Endometrial microvascular endothelial cells (primary cell): ENCODE measurements around the gene HECW1. TPM values are rescaled to one million over a fixed set of nuclear protein-coding genes. Genes with fewer than 3 reads are reported as not detected.

ENCODE experiments used
- in situ Hi-C: cut with HindIII; loops from 2 replicates; pipeline ENCODE4 v1.10.0; 2017; ENCODE audit warnings: low sequenced_read_pairs, low pct_unique_long_range_greater_than_20kb; ENCODE audit errors: inconsistent ontology term
- total RNA-seq: library from RNA; depleted of rRNA; stranded (reverse); fragments of >200 nt; gene quantifications from one replicate; pipeline ENCODE4 v1.2.3, GENCODE V29; 2015; ENCODE audit errors: inconsistent ontology term

The HECW1 gene
- total RNA-seq, 1 donor from 2014 or later = not detected

GRCh38 chr7:43531700-43532099 is 419.3 kb downstream of the HECW1 start:
- in situ Hi-C loops = no loop called here

DNA sequence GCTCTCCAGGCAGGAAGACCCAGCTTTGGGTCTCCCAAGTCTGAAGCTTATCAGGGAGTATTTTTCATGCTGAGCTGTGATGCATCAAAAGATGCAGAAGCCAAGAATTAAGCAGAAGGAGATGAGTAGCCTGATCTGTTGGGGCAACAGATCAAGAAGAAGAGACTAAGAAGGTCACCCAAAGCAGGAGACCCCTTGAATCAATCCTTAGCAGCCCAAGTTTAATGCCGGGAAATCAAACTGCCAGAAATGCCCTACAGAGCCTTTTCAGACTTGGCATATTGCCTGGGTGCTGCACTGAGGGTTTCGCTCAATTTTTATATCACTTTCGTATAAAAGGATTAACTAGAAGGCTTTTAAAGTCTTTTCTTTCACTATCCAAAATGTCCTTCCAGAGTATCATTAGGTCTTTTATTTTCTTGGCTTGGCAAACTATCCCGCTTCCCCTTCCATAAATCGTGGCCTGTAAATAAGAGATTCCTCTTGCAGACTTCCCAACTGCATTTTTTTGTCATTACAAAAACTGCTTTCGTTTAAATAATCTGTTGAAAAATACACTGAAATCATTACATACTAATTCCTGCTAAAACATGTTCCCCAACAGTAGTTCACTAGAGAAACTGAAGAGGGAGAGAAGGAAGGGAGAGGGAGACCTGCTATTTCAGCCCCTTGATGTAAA is 421.5 kb downstream of the HECW1 start:
- in situ Hi-C loops = no loop called here

- in situ Hi-C loops = no loop called here
Observed at GRCh38 chr7:43535031-43535451, 422.6 kb downstream of the HECW1 start.

DNA sequence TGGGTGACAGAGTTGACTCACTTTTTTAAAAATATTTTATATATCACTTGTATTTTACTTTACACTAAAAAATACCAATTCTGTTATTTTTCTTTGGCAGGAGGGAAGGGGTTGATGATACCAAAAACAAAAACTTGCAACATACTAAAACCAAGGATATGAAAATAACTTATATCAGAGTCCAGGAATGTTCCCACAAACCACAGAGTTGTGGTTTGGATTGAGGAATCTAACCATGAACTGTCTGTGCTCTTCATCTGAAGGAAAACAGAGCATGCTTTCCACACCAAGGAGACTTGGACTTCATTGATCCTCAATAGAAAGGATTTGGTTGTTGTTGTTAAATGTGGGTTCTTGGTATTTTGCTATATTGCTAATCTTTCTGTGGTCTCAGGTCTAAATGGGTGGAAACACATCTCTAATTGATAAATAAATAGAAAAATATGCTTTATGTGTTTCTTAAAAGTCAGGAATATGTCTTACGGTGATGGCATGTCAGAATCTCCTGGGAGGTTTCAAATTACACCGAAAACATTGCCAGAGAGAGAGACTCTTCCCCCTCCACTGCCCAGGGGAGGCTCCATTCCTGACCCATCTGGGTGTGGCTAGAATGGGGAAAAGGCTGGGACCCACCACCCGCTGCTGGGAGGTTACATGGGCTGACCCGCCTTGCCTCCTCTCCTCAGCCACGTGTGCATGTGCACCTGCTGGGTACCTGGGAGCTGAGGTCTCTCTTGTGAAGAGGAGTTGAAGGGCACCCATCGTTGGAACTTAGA is 423.6 kb downstream of the HECW1 start:
- in situ Hi-C loops = no loop called here

DNA sequence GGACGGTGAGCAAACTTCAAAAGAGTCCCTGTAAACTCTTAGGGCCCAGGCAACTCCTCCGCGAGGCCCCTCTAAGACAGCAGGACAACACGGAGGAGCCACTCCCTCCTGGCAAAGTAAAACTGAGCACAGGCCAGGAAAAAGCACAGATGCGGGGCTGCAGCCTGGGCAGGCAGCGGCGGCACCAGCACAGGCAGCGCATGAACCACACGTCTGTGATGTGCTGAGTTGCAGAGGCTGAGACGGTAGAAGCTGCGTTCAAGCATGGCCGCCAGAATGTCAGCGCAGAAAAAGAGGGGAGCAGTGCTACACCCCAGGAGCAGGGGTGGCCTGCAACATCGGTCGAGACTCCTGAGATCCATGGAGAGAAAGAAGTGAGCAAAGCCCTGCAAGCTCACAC is 424.3 kb downstream of the HECW1 start:
- in situ Hi-C loops = no loop called here

DNA sequence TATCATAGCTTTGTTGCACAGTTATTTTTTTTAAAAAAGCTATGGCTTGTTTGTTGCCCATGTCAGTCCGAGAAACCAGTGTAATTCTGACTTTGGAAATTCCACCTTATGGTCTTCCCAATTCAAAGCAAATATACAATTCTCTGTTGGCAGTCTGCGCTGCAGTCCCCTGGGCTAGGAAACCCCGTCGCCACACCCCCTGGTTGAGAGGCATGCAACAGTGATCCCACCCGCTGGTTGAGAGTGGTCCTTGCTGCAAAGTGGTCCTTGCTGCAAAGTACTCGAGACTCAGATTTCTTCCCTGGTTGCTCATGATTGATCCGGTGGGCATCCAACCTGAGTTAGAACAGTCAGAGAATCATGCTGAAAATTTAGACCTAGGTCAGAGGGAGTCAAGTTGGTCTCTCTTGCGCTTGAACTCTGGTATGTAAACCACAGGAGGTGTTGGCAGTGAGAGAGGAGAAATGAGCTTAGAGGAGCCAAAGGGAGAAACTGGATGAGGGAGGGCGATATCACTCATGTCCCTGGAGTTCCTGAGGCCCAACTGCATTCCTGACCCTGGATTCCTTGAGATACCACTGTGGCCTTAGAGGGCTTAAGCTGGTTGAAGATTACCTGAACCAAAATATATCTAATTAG is 425.4 kb downstream of the HECW1 start:
- in situ Hi-C loops = no loop called here

- in situ Hi-C loops = no loop called here
Observed at GRCh38 chr7:43538404-43538771, 425.9 kb downstream of the HECW1 start.

DNA sequence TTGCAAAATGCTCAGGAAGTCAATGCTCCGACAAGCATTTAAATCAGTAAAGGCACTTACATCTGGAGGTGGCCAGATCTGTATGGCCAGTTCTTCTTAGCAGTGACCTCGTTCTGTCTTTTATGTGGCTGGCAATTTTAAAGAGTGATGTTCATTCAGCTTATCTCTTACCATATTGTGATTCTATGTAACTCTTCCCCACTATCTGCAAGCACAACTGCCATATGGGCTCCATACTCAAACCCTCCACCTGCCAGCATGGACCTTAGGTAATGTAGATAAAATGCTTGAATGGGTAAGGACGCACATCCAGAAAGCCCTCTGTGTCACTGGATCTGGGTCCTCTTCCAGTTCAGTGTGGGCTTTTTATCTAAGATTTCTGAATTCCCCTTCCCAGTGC is 428.0 kb downstream of the HECW1 start:
- in situ Hi-C loops = no loop called here

GRCh38 chr7:43542716-43543115 is 430.3 kb downstream of the HECW1 start:
- in situ Hi-C loops = no loop called here

DNA sequence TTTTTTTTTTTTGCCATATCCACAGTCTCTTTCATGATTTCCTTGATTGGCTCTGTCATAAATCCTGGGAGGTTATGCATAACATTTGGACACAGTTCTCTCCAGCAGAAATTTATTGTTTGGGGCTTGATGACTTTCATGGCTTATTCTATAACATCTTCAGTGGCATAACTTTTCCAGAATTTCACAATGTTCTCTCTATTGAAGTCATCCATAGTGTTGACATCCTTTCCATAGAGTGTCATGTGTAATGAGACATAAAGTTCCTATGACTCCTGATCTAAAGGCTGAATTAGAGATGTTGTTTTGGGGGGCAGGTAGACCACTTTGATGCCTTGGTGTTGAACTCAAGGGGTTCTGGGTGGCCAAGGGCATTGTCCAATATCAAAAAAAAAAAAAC is 433.8 kb downstream of the HECW1 start:
- in situ Hi-C loops = no loop called here

DNA sequence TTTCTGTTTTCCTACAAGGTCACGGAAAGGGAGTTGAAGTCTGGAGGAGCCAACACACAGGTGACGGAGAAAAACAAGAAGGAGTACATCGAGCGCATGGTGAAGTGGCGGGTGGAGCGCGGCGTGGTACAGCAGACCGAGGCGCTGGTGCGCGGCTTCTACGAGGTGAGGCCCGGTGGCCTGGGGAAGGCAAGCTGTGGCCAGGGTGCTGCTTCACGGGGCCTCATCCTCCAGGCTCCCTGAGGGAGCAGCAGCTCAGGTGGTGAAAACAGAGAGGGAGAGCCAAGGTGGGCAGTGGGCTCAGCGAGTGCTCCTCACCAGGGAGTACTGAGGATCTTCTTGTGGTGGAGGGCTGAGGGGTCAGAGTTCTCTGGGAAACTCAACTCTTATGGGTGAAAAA is 438.0 kb downstream of the HECW1 start:
- in situ Hi-C loops = no loop called here

DNA sequence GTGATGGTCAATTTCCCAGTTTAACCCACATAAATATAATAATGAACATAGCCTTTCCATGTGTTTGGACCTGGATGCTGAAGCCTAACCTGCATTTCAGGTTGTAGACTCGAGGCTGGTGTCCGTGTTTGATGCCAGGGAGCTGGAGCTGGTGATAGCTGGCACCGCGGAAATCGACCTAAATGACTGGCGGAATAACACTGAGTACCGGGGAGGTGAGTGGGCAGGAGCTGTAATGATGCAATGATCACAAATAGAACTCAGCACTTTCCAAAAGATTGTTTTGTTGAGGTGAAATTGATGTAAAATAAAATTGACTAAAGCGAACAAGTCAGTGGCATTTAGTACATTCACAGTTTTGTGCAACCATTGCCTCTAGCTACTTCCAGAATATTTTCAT is 439.7 kb downstream of the HECW1 start:
- in situ Hi-C loops = no loop called here

DNA sequence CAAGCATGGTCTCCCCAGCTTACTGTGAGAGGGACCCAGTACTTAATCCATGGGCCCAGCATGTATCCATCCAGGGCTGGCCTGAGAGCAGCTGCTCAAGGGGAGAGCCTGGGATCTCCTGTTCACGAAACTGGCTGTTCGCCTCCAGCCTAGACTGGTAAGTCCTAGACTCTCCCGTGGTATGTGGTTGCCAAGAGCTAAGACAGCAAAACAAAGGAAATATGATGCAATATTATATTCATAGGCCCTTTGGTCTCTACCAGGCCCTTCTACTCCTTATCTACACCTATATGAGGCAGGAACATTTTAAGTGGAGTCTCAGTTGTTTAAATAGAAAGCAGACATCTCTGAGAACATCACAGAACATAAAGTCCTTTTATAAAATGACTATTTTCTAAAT is 441.6 kb downstream of the HECW1 start:
- in situ Hi-C loops = no loop called here

GRCh38 chr7:43554423-43554822 is 442.0 kb downstream of the HECW1 start:
- in situ Hi-C loops = no loop called here

DNA sequence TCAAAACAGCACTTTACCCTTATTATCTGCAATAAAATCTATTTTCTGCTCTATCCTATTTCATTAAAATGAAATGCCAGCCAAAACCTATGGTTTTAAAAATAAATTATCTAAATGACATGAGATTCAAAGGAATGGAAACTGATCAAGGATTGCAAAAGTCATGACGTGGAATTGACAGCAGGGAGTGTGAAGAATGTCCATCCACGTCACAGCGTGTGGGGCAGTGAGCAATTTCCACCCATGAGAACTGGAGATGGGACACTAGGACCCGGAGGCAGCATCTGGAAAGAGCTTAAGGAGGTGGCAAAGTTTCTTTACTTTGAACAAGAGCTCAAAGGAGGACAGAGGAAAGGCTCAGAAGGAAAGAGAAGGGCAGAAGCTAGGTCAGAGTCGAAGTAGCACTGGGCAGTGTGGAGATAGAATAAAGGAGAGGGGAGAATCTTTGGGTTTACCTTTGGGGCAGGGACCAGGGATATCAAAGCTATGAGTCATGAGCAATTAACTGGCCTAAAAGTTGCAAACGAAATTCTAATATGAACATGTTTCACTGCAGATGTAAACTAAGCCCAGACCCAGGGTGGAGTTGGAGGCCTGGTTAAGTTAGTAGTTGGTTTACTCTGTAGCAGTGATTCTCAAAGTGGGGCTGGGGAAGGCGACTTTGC is 445.5 kb downstream of the HECW1 start:
- in situ Hi-C loops = no loop called here

DNA sequence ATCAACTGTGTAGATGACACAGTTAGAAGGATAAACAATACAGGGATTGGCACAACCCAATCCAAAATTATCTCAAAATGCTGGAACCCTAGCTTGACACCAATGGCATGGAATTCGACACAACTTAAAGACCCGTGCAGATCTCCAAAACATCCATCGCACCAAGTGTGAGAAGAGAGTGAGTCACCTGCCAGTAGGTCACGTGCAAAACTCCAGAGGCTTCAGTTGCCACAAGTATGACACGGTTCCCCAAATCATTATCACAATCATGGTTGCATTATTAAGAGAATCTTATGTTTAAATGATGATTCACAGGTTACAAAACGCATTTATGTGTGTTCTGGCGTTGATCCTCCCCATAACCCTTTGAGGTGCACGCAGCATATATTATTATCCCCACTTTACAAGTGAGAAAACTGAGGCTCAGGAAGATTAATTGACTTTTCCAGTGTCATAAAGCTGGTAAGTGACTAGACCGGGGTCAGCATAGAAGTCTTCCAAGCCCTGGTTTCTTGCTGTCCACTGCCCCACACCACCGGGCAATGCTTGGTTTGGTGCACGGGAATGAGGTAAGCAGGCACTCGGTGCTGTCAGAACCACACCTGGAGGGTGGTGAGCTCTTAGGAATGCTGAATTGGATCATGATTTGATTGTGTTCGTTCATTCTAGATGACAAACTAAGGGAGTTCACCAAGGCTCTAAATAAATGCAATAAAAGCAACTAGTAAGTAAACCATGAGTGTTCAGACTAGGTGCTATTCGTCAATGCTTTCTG is 446.9 kb downstream of the HECW1 start:
- in situ Hi-C loops = no loop called here

DNA sequence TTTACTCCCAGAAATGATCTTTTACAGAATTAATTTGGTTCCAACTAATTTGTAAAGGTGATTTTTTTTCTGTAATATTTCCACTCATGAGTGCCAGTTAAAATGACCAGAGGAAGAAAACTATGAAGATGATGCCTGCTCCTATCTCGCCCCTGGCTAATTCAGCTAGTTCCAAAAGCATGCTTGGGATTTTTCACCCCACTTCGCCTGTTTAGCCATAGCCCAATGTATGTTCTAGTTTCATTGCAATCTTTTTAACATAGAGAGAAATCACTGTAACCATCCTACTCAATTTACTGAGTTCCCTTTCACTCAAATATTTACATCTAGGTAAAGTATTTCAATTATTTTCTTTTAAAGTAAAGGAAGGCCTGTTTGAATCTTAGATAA is 447.5 kb downstream of the HECW1 start:
- in situ Hi-C loops = no loop called here

DNA sequence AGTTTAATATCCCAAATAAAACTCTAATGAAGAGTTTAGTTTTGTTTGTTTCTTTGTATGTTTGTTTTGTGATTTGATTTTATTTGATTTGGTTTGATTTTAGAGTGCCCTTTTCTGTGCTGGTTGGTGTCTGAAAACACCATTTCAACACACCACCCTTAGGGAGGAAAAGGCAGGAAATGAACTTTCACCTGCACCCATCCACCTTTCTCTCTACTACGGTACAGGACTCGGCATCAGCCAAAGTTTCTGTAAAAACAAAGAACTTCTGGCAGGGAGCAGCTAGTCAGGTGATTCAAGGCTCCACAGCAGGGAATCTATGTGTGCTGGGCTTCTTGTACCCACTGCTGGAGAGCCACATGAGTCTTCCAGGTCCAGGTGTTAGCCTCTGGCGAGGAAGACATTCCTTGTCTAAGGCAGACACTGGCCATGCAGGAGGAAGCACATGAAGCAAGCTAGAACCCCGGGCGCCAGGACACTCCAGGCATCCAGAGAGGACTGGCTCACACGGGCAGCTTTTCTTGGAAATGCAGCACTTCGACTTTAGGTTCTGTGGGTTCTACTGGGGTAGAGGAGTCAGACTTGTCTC is 448.4 kb downstream of the HECW1 start:
- in situ Hi-C loops = no loop called here

GRCh38 chr7:43562383-43562782 is 449.9 kb downstream of the HECW1 start:
- in situ Hi-C loops = no loop called here
